Panc1 (cell line): Measurements from ENCODE around the gene LPAR3. TPM values are rescaled to one million over a fixed set of nuclear protein-coding genes. Genes with fewer than 3 reads are reported as not detected.

Experiments used
- ATAC-seq: fragments of 200-7000 bp; cut with Tn5 transposase; 2 replicates; pipeline ENCODE4 v1.9.1; 2020; ENCODE audit warnings: mild to moderate bottlenecking, moderate library complexity
- BruUV-seq: library from RNA; stranded (reverse); fragments of 400-500 nt; replicated peaks from 2 replicates; lab custom pipeline; 2021; lab: Mats Ljungman, UMichigan
- CTCF ChIA-PET: fragments of 300-600 bp; sonication (Branson Sonifier 250); formaldehyde crosslinking; loops from one replicate; lab custom pipeline; 2022; ENCODE audit warnings: antibody characterized with exemption; lab: Charles Lee
- POLR2A ChIA-PET: fragments of 300-600 bp; sonication (Branson Sonifier 250); formaldehyde crosslinking; loops from one replicate; lab custom pipeline; 2022; ENCODE audit warnings: antibody characterized with exemption; lab: Charles Lee
- DNase-seq: peaks from one replicate; pipeline ENCODE4 v3.0.0-alpha.2; 2010; ENCODE audit warnings: low read depth, low spot score
- H3K27ac ChIP-seq: 2 replicates; pipeline ENCODE4 v1.5.1; 2011; ENCODE audit warnings: mild to moderate bottlenecking, low read length, inconsistent platforms
- H3K27me3 ChIP-seq: fragments of 200-500 bp; sonication (Bioruptor generic); 2 replicates; pipeline ENCODE4 v1.6.0; 2014; ENCODE audit warnings: low read length, inconsistent platforms; ENCODE audit not compliant: control insufficient read depth, insufficient read depth
- H3K36me3 ChIP-seq: fragments of 200-500 bp; sonication (Bioruptor generic); 2 replicates; pipeline ENCODE4 v1.5.1; 2014; ENCODE audit warnings: inconsistent platforms, mild to moderate bottlenecking, low read length, moderate library complexity; ENCODE audit not compliant: control insufficient read depth, insufficient read depth
- H3K4me1 ChIP-seq: 2 replicates; pipeline ENCODE4 v1.5.1; 2011; ENCODE audit warnings: inconsistent platforms, mild to moderate bottlenecking, low read length, moderate library complexity; ENCODE audit not compliant: control insufficient read depth, insufficient read depth
- H3K4me3 ChIP-seq, 2 experiments: 2 replicates each; pipeline ENCODE4 v1.5.1; 2011 to 2012; ENCODE audit warnings: low read depth in 2 of 2, low read length in 2 of 2, mild to moderate bottlenecking in 2 of 2, inconsistent platforms in 1 of 2, moderate library complexity in 1 of 2
- H3K9me3 ChIP-seq: fragments of 200-500 bp; sonication (Bioruptor generic); 2 replicates; pipeline ENCODE4 v1.5.1; 2014; ENCODE audit warnings: low read depth, mild to moderate bottlenecking, inconsistent platforms, low read length, moderate library complexity; ENCODE audit not compliant: control insufficient read depth, insufficient read depth
- POLR2AphosphoS5 ChIP-seq: IDR thresholded peaks from 2 replicates; pipeline ENCODE4 v1.6.1; 2012; ENCODE audit warnings: mild to moderate bottlenecking, low read depth, low read length, moderate library complexity
- SIN3A ChIP-seq: IDR thresholded peaks from 2 replicates; pipeline ENCODE4 v1.6.1; 2012; ENCODE audit warnings: low read depth, mild to moderate bottlenecking, low read length, moderate library complexity, borderline replicate concordance; ENCODE audit not compliant: insufficient read depth
- TCF7L2 ChIP-seq: IDR thresholded peaks from 2 replicates; pipeline ENCODE4 v1.6.1; 2011; ENCODE audit warnings: mild to moderate bottlenecking, low read depth, low read length, inconsistent platforms
- in situ Hi-C: cut with HindIII; loops from 2 replicates; pipeline ENCODE4 v1.10.0; 2016; ENCODE audit warnings: low sequenced_read_pairs, low pct_unique_long_range_greater_than_20kb
- intact Hi-C: fragments of 100-400 bp; cut with micrococcal nuclease; formaldehyde crosslinking; loops from one replicate; pipeline ENCODE4 v1.10.0; 2022; ENCODE audit not compliant: unreplicated experiment
- total RNA-seq: library from RNA; stranded (reverse); gene quantifications from one replicate; pipeline ENCODE4 v1.2.1, GENCODE V29; 2021; ENCODE audit not compliant: unreplicated experiment
- TF ChIP-seq, protein P1 (sequence below): fragments of 450-650 bp; IDR thresholded peaks from 2 replicates; pipeline ENCODE4 v1.5.1; 2017; ENCODE audit warnings: mild to moderate bottlenecking
- TF ChIP-seq, protein P2 (sequence below), 2 experiments: IDR thresholded peaks; 2 replicates each; pipeline ENCODE4 v1.6.1; 2011 to 2012; ENCODE audit warnings: low read depth in 2 of 2, control low read depth in 1 of 2, low read length in 1 of 2, mild to moderate bottlenecking in 1 of 2, moderate library complexity in 1 of 2; ENCODE audit not compliant: insufficient read depth in 1 of 2

The LPAR3 gene
- total RNA-seq, 1 experiment from 2014 or later = 6.3 TPM

DNA sequence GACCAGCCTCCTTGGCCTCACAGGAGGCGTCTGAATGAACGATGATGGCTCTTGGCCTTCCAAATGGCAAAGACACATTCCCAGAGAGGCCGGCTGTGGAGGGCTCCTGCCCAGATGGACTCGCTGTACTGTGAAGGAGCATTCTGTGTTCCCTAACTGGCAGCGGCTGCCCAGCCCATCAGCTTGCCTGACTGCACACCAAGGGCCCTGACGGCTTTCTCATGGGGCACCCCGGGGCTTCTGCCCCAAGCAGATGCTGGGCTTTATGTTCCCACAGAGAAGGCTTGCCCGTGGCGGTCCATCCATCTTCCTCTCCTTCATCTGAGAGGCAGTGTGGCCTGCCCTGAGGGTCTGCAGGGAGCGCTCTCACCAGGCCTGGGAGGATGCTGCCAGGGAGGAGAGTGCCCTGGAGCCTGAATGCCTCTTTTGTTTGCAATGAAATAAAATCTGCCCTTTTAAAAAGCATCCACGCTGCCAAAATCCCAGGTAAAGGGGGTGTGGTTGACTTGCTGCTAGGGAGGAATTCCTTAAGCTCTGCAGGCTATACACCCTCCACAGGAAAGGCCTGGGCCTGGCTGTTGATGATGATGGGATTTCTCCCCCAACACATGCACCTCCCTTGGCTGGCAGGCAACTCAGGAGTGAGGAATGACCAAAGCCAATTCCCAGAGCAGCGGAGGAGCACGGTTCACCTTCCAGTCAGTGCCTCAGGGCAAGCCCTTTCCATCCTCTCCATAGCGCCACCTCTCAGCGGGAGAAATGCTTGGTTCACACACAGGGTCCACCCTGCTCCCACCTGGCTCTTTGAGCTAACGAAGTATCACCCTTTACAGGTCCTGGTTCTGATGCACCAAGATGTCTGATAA, 118.1 kb downstream of the LPAR3 start:
- Histone ChIP-seq H3K4me1 (peaks cover 10% of the 10 kb centered on the region), H3K27me3 (no peaks in the 10 kb centered on the region), H3K27ac (no peak overlapping the region), H3K36me3 (no peaks in the 10 kb centered on the region), H3K9me3 (no peaks in the 10 kb centered on the region), H3K4me3 (no peak overlapping the region)
- CTCF ChIA-PET = interaction anchor here (0.7 to 1.1 kb wide), 2 partner anchors 18 to 50 kb away, joined by 3 to 4 read pairs; no protein-coding TSS in a partner anchor
- DNase-seq (no peak), ATAC-seq (0 out of 2 replicates have a peak, but pooled peaks have one; percentile 20)
- POLR2A ChIA-PET = no interaction called here
- intact Hi-C loops = loop anchor here (5.0 to 10.0 kb wide), 2 partner anchors 840 to 868 kb away; no protein-coding TSS in a partner anchor
- no peak for TF ChIP-seq POLR2AphosphoS5
- TF ChIP-seq TCF7L2 = no peak
- no peak for TF ChIP-seq SIN3A
- TF ChIP-seq, protein P1, sequence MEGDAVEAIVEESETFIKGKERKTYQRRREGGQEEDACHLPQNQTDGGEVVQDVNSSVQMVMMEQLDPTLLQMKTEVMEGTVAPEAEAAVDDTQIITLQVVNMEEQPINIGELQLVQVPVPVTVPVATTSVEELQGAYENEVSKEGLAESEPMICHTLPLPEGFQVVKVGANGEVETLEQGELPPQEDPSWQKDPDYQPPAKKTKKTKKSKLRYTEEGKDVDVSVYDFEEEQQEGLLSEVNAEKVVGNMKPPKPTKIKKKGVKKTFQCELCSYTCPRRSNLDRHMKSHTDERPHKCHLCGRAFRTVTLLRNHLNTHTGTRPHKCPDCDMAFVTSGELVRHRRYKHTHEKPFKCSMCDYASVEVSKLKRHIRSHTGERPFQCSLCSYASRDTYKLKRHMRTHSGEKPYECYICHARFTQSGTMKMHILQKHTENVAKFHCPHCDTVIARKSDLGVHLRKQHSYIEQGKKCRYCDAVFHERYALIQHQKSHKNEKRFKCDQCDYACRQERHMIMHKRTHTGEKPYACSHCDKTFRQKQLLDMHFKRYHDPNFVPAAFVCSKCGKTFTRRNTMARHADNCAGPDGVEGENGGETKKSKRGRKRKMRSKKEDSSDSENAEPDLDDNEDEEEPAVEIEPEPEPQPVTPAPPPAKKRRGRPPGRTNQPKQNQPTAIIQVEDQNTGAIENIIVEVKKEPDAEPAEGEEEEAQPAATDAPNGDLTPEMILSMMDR = peak; percentile 49
- in situ Hi-C loops = no loop called here
- BruUV-seq = no TSS peak

DNA sequence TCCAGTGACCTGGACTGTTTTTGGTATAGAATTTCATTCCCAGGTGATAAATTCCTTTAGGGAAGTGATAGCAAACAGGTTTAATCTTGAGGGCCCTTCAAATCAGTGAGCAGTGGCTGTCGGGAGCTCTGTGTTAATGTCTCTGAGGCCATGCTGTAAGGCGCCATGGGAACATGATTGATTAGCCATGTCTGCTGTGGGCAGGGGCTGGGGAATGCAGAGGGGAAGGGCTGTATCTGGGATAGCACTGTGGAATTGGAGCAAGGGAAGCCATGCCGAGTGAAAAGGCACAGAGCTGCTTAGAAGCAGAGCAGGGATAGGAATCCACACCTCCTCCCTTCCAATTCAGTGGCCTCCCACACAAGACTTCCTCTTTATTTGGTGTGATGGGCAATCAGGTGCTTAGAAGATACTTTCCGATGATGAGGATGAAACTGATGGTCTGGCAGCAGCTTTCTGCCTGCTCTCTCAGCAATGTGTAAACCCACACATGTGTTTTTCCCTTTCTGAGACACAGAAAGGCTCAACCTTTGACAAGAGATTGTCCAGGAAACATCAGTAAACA, 119.0 kb downstream of the LPAR3 start:
- CTCF ChIA-PET = no interaction called here
- in situ Hi-C loops = no loop called here
- Histone ChIP-seq H3K4me1 (peaks cover 6% of the 10 kb centered on the region), H3K27ac (no peak overlapping the region), H3K36me3 (no peaks in the 10 kb centered on the region), H3K9me3 (no peaks in the 10 kb centered on the region), H3K4me3 (no peak overlapping the region), H3K27me3 (0 out of 2 replicates have a peak, but pooled peaks cover 6% of the 10 kb centered on the region)
- no TSS peak for BruUV-seq
- TF ChIP-seq SIN3A = no peak
- TF ChIP-seq, protein P2, sequence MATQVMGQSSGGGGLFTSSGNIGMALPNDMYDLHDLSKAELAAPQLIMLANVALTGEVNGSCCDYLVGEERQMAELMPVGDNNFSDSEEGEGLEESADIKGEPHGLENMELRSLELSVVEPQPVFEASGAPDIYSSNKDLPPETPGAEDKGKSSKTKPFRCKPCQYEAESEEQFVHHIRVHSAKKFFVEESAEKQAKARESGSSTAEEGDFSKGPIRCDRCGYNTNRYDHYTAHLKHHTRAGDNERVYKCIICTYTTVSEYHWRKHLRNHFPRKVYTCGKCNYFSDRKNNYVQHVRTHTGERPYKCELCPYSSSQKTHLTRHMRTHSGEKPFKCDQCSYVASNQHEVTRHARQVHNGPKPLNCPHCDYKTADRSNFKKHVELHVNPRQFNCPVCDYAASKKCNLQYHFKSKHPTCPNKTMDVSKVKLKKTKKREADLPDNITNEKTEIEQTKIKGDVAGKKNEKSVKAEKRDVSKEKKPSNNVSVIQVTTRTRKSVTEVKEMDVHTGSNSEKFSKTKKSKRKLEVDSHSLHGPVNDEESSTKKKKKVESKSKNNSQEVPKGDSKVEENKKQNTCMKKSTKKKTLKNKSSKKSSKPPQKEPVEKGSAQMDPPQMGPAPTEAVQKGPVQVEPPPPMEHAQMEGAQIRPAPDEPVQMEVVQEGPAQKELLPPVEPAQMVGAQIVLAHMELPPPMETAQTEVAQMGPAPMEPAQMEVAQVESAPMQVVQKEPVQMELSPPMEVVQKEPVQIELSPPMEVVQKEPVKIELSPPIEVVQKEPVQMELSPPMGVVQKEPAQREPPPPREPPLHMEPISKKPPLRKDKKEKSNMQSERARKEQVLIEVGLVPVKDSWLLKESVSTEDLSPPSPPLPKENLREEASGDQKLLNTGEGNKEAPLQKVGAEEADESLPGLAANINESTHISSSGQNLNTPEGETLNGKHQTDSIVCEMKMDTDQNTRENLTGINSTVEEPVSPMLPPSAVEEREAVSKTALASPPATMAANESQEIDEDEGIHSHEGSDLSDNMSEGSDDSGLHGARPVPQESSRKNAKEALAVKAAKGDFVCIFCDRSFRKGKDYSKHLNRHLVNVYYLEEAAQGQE (IDR thresholded peaks at IDR 0.05; ENCODE audit: insufficient read depth in 1 of 2, low read depth in 2 of 2, low read length in 1 of 2) = no peak
- TF ChIP-seq TCF7L2 = no peak
- TF ChIP-seq POLR2AphosphoS5 = no peak
- TF ChIP-seq, protein P1 = no peak
- DNase-seq = no peak
- intact Hi-C loops = loop anchor here (5.0 to 10.0 kb wide), 2 partner anchors 839 to 867 kb away; no protein-coding TSS in a partner anchor
- POLR2A ChIA-PET = no interaction called here
- no peak for ATAC-seq
